Effector CD8-positive, alpha-beta T cell (primary cell): ENCODE results near the gene FRS3.
A peak's percentile ranks its signal among the peaks of the same experiment; 100 is the strongest.
"Not testable (repeated sequence)": the region's sequence is repeated elsewhere in the genome, so short reads cannot be mapped to it uniquely, and the experiment has no call there.

Experiments used
- DNase-seq: peaks from one replicate; lab custom pipeline; 2025; lab: John Stamatoyannopoulos, UW
- total RNA-seq, 4 experiments: gene quantifications; one replicate each; lab custom pipeline; 2026; lab: John Stamatoyannopoulos, UW

Gene FRS3, protein sequence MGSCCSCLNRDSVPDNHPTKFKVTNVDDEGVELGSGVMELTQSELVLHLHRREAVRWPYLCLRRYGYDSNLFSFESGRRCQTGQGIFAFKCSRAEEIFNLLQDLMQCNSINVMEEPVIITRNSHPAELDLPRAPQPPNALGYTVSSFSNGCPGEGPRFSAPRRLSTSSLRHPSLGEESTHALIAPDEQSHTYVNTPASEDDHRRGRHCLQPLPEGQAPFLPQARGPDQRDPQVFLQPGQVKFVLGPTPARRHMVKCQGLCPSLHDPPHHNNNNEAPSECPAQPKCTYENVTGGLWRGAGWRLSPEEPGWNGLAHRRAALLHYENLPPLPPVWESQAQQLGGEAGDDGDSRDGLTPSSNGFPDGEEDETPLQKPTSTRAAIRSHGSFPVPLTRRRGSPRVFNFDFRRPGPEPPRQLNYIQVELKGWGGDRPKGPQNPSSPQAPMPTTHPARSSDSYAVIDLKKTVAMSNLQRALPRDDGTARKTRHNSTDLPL
- total RNA-seq, result 3.9 to 8.7 (median 6.7) reads per million in 4 experiments

DNA sequence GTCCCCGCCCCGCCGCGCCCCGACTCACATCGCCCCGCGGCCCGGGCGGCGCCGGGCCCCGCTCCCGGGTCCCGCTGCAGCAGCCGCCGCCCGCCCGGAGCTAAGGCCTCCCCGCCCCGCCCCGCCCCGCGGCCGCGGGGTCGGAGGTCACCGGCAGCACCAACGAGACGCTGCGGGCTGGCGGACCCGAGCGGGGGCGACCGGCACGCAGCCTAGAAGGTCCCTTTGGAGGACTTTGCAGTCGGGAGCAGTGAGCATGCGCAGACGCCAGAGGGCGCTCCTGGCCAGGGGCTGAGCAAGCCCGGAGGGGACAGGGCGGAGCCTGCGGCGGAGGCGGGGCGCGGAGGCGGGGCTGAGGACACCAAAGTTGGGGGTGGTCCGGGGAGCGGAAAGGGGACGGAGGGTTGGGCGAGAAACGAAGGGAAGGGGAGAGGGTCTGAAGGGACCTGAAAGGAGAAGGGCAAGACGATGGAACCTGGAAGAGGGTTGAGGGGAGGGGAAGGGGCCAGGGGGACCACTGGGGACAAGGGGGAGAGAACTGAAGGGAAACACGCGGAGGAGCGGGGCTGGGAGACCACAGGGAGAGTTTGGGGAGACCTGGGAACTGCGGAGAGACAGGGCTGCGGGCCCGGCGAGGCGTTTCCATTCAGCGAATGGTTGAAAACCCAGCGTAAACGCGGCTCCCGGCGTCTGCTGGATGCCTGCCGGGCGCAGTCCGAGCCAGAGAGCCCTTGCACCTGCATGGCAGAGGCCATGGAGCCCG, at the start of gene FRS3:
FRS3 (minus strand) TSS at position 113 of the 763 bp plus-strand sequence. CDS start 2,913 bp downstream, outside the sequence.
- peak; percentile 99 for DNase-seq

DNA sequence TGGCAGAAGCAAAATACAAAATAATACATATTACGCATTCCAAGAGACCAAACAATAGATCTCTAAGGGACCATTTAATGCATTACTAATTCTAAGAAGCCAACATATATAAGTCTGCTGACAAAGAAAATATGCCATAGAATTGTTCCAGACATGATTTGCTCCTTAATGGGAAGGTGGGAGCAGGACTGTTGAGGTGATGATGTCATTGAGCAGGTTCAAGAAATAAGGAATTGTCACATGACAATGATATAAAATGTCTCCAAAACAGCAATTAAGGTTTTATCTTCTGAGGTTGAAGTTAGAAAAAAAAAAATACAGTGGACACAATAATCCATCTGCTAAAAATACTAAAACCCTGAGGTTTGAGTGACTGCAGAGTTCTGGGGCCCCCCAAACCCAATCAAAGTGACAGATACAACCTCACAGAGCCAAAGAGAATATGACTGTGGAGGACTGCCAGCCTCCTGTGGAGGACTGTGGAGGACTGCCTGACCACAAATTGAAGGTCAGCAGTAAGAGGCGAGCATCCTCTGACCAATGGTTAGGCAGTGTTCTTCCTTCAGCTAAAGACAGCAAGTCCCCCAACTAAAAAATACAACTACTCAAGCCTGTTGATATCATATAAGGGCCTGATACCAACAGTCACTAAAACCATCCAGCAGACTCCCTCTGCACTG, 46.8 kb upstream of the FRS3 start:
- DNase-seq, result no peak

DNA sequence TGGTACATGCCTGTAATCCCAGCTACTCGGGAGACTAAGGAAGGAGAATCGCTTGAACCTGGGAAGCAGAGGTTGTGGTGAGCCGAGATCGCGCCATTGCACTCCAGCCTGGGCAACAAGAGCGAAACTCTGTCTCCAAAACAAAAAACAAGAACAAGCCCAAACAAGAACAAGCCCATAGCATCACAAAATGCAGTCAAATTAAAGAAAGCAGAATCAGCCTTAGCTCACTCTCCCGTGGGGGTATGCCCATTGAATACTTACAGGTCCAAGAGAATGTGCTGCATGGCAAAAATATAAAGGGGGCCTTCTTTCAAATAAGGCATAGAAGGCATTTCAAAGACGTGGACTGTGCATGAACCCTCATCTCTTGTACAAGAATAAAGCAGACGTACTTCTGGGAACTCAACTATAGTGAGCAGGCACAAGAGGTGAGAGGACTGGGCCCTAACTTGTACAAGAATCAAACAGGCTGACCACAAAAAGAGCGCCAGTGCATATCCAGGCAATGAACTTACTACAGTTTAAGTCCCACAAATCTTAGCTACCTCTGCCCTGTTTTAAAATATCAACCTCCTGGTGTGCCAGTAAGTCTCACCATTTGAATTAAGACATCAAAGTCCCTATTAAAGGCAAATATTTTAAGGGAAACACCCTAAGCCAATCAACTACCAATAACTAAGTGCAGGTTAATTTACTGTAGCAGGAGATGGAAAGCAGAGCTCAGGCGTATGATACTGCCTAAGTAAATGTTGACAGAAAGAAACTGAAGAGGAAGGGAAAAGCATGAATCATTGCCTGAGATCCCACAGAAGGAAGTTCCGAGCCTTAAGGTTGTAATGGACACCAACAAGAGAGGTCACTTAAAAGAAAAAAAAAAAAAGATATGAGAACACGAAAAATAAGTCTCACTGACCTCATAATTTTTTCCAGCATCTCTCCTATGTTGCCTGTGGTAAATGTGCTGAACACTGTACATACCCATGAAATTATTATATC, 45.2 kb upstream of the FRS3 start:
- DNase-seq, result no peak

DNA sequence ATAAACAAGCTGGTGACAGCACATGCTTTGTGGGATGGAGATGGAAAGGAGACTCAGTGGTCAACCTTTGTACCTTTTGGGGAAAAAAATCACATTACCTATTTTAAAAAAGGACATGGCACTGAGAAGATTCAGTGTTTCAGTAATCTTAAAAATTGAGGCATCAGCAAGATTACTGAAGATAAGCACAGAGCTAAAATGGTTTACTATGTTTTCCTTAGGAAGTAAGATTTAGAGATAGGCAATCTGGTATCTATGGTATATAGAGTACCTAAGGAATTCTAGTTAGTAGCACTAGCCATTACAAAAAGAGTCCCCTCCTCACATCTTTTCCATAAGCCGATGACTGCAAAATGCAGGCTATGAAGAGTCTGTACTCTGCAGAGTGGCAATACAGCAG, 43.5 kb upstream of the FRS3 start:
- no peak for DNase-seq

DNA sequence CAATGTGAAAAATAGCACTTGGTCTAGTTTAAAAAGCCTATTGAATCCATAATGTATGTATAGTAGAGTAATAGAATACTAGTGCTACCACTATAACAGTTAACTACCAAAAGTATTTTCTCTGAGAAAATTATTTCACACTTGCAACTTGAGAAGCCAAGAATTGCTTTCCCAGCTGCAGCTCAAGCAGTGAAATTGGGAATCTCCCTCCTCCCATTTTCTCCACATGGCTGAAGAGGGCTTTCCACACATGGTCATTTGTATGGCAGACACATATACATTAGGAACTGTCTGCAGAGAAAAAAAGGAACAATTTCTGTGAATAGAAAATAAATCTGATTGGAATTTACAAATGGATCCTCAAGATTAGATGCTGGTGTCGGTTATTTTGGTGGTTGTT, 42.3 kb upstream of the FRS3 start:
- DNase-seq, result no peak

DNA sequence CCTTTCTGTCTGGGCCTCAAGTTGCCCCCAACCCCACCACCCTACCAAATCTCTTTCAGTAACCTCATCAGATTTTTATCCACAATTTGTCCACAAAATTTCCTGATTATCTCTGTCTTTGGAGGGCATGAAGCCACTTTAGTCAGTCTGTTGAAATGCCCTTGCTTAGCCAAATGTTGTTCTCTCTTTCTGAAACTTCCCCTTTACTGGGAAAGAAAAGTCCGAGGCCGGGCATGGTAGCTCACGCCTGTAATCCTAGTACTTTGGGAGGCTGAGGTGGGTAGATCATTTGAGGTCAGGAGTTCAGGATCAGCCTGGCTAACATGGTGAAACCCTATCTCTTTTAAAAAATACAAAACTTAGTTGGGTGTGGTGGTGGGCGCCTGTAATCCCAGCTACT, 41.6 kb upstream of the FRS3 start:
- no peak for DNase-seq

DNA sequence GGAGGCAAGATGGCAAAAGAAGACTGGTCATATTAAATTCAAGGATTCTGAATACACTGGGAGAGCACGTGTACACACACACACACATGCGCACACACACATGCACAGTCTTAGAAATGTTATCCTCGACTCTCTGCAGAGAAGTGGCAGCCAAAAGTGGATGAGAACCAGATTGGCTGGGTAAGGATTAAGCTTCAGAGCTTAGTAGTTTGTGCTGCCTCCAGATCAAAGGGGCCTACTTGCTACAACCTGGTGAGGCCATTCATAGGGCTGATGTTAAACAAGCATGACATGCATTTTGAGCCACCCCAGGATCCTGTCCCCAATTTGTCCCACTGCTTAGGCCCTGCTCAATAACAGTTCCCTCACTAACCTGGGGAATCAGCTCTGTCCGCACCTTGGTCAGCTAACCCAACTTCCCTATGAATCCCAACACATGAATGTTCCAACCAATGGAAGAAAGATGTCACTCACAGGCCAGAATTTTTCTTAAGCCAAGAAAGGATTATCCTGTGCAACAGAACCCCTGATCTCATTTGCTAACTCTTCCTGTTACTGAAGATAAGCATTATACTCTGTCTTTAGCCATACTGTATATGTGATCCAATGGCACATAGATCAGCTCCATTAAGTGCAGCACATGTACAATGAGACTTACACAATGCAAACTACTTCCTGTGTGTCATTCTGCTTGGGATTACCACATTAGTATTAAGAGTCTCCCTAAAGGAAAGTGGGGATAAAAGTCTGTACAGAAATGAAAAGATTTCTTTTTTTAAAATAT, 38.8 kb upstream of the FRS3 start:
- no peak for DNase-seq

DNA sequence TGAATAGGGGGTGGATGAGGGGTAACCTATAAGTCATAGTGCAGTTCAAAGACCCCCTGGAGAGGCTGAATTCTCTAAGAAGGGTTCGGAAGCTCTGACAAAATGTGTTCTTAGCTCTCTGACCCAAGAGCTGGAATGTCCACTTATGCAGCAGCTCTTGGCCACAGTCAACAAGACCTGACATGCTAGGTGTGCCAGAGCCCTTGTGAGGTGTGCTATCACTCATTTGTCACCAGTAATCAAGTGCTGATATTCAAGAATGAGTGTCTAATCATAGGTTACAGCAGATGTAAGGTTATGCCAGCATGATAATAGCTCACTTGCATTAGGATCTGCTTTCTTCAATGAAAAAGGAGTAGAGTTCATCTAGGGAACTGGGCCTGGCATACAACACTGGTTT, 35.9 kb upstream of the FRS3 start:
- DNase-seq, result no peak

DNA sequence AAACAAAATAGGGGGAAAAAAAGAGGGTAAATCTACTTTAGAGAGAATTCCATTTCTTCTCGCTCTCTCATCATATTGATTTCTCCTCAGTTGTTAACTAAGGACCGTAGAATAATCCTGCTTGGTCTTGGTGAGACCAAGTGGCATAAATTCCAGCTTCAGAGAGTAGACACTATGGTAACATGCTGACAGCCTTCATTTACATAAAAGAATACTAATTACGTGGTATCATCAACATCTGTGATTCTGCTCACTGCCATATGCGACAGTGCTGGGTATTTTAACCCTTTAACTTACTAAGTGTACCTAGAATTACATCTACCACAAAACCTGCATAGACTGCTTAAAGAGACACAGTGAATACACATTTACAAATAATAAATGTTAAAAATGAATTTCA, 34.9 kb upstream of the FRS3 start:
- no peak for DNase-seq

DNA sequence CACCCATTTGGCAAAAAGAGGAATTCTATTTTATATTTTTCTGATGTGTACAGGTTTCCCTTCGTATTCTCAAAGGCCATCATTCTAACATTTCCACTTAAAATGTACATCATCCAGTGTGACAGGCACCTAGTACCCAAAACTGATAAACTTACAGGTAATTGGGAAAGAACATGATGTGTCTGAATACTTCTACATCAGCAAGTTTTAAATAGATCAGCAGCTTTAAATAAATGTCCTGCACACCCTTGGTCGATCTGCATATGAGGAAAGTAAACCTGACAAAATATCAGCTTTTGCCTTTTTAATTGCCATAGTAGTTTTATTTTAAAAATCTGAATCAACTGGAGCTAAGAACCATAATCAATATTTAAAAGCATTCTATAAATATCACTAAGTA, 34.3 kb upstream of the FRS3 start:
- no peak for DNase-seq

DNA sequence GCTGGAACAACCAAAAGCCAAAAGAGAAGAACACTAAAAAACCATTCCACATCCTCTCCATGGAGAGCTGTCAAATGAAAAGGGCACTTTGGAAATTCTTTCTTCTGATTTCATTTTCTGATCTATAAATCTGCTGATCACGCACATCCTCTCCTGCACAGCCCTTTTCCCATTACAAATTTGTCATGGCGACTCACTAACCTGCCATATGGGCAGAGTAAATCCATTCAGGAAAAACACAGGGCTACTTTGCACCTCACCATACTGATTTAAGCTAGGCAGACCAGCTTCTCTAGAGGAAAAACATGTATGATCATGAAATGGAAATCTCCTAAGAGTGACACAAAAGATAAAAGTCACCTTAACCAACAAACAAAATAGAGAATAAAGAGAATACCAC, 33.8 kb upstream of the FRS3 start:
- DNase-seq, result no peak

DNA sequence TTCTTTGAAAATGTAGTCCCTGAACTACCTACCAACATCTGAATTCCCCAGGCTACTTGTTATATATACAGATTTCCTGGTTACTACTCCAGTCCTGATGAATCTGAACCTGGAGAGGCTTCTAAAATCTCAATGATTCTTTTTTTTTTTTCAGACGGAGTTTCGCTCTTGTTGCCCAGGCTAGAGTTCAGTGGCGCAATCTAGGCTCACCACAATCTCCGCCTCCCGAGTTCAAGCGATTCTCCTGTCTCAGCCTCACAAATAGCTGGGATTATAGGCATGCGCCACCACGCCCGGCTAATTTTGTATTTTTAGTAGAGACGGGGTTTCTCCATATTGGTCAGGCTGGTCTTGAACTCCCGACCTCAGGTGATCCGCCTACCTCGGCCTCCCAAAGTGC, 32.2 kb upstream of the FRS3 start:
- DNase-seq, result not testable (repeated sequence)

DNA sequence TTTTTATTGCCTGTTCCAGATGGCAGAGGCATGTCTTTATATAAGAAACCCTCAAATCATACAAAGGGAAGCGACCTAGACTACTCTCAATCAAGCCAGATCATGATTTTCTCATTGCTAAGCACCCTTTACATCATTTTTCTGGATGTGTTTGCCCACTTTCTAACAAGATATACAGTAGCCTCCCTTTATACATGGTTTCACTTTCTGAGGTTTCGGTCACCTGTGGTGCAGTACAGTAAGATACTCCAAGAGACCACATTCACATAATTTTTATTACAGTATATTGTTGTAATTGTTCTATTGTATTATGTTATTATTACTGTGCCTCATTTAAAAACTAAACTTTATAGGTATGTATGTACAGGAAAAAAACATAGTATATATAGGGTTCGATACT, 31.4 kb upstream of the FRS3 start:
- DNase-seq, result no peak

DNA sequence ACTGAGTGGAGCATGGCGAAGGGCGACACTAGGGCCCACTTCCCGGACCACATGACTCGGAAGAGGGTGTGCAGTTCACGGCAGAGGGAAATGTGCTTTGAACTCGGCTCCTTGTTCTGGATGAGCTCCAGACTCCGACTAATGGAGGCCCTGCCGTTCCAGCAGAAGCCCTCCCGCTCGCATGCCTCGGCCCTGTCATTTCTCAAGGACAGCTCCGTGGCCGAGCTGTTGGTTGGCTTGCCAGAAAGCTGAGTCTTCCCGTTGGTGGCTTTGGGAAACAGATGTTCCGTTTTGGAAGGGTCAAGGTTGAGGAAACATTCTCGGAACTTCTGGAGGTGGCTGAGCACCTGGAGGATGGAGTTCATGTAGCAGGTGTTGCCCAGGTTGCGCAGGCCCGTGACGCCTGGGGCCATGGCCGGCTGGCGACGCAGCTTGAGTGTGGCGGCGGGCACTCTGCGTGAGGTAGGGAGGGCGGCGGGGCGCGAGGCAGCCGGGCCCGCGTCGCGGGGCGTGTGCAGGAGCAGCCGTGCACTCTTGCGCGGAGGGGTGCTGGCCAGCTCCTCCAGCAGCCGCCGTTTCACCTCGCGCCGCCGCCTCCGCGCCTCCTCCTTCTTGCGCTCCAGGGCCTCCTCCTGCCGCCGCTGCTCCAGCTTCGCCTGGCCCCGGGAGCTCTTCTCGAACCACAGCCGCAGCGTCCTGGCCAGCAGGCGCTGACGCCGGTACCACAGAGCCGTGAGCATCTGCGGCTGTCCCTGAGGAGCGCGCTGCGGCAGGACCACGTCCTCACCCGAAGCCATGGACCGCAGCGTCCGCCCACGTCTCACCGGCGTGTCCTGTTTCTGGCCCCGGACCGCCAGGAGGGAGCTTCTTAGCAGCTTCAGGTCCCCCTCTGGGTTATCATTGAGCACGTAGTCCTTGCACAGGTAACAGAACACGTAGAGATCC, 26.4 kb upstream of the FRS3 start:
- no peak for DNase-seq

DNA sequence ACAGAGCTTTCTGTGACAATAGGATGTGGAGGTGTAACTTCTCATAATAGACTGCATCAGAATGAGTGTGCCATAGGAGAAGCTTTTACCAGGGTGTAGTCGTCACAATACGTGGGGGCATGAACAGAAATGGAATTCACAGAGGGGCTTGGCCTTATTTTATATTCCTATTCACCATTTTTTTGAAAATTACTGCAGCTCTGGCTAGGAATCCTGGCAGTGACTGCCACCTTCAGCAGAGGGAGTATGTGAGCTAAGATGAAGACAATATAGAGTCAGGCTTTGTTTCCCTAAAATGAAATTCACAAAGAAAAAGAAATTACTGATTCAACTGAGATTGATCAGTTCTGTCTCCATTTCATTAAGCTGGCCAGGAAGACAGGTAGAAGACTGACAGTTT, 21.7 kb upstream of the FRS3 start:
- DNase-seq, result no peak

DNA sequence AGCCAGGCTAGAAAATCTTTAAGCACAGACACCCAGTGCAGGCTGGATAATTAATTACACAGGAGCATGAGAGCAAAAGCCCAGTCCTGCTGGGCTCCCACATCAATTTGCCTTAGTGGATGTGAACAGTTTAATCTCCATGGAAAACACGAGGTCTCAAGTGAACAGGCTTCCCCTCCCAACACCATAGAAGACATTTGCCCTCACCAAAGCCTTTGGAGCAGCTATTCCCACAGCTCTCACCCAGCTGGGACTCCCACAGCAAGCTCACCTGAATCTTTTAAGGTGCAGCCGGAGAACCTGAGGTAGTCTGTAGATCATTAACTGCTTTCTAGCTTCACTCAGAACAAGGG, 19.8 kb upstream of the FRS3 start:
- no peak for DNase-seq

DNA sequence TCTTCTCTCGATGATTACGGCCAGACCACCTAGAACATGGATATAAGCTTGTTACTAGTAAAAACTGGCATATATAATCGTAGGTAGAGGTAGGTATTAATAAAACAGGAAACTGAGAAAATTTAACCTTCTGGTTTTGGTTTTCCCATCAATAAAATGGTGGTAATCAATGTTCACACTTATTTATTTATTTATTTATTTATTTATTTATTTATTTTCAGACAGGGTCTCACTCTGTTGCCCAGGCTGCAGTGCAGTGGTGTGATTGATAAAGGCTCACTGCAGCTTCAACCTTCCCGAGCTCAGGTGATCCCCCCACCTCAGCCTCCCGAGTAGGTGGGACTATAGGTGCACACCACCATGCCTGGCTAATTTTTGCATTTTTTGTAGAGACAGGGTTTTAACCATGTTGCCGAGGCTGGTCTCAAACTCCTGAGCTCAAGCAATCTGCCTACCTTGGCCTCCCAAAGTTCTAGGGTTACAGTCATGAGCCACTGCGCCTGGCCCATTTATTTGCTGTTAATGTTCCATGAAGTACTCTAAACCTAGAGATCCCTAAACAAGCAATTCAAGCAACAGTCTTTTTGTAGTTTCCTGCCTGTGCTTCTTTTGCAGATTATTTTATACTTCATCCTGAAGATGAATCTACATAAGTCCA, 19.3 kb upstream of the FRS3 start:
- no peak for DNase-seq

DNA sequence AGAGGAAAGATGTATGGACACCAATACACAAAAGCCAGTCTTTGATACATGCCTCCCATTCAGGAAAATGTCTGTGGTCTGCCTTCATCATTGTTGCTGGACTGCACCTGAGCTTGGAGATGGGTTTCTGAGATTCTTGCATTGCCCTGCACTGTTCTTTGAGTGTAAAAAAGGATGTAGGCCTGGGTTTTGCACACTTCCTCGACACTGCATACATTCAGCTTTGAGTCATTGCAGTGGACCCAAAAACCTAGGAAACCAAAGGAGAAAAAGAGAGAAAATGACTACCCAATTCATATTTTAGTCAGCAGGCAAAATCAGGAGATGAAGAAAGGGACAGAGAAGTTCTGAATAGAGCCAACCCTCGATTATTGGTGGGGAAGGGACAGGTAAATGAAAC, 16.8 kb upstream of the FRS3 start:
- DNase-seq, result no peak

DNA sequence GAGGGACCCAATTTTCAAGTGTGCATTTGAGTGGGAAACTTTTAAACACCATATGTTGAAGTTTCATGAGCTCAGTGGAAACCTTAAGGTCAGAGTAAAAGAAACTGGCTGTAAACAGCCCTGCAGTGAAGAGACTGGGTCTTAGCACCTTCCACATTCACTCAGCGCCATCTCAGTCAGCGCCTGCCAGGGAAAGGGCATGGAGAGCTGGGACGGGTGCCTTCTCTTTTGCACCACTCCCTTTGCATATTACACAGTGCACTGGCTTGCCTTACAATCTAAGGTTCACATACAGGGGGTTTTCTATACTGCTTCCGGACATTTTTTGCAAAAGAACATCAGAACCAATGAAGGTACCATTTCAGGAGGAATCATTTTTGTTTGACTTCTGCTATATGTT, 12.3 kb upstream of the FRS3 start:
- no peak for DNase-seq
